AG04450 (cell line): ENCODE data around the gene FXN. TPM values are rescaled to one million over a fixed set of nuclear protein-coding genes. Genes with fewer than 3 reads are reported as not detected.
A peak's percentile ranks its signal among the peaks of the same experiment; 100 is the strongest.

Experiments used
- CTCF ChIA-PET: fragments of 300-600, 350-600 bp; formaldehyde crosslinking; extraction: SDS; loops from one replicate; lab custom pipeline; 2022; ENCODE audit warnings: antibody characterized with exemption, inconsistent platforms; lab: Charles Lee
- POLR2A ChIA-PET: fragments of 350-600 bp; formaldehyde crosslinking; extraction: SDS; loops from one replicate; lab custom pipeline; 2021; ENCODE audit warnings: antibody characterized with exemption, inconsistent platforms; lab: Yijun Ruan, JAX
- DNase-seq: peaks from one replicate; pipeline ENCODE4 v3.0.0-alpha.2; 2011; ENCODE audit warnings: low read depth, low spot score
- H3K27ac ChIP-seq: one replicate; pipeline ENCODE4 v1.5.1; 2012; ENCODE audit warnings: low read depth, low read length, control low read depth
- H3K27me3 ChIP-seq: one replicate; pipeline ENCODE4 v1.6.0; 2012; ENCODE audit warnings: low read length; ENCODE audit not compliant: control insufficient read depth, insufficient read depth
- H3K4me3 ChIP-seq: 2 replicates; pipeline ENCODE4 v1.5.1; 2011; ENCODE audit warnings: mild to moderate bottlenecking, low read depth, low read length, control low read depth
- H3K9me3 ChIP-seq: 2 replicates; pipeline ENCODE4 v1.5.1; 2012; ENCODE audit warnings: low read length; ENCODE audit not compliant: control insufficient read depth, insufficient read depth
- polyA plus RNA-seq: library from polyadenylated mRNA; depleted of rRNA; stranded (reverse); fragments of >200 nt; gene quantifications from 2 replicates; pipeline ENCODE4 v1.2.3, GENCODE V29; 2011; rRNA removed
- small RNA-seq: library from RNA; depleted of rRNA; stranded (forward); fragments of <200 nt; gene quantifications from one replicate; pipeline ENCODE3, GENCODE V24; 2012; ENCODE audit warnings: low read depth; ENCODE audit not compliant: insufficient read length
- TF ChIP-seq, protein P1 (sequence below): IDR thresholded peaks from 2 replicates; pipeline ENCODE4 v1.5.1; 2011; ENCODE audit warnings: low read depth, low read length, control low read depth, inconsistent platforms

FXN gene
- polyA plus RNA-seq, 1 experiment = 18.0 TPM

DNA sequence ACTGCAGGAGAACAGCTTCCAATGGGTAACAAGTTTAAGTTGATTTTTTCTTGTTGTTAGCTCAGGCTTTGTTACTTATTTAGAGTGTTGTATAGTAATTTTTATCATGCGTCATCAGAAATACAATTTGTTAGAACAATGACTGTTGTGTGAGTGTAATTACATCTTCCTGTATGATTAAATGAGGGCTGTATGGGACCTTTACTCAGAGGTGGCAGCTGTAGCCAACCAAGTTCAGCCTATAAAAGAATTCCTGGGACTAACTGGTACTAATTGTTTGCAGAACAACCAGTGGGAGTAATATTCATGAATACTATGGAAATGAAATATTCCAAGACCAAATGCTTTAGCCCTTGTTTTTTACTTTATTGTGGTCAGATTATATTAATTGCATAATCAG, 107.7 kb downstream of the FXN start:
- Histone ChIP-seq H3K9me3 (no peaks in the 10 kb centered on the region), H3K27me3 (no peaks in the 10 kb centered on the region), H3K27ac (no peak overlapping the region), H3K4me3 (no peak overlapping the region)
- TF ChIP-seq, protein P1, sequence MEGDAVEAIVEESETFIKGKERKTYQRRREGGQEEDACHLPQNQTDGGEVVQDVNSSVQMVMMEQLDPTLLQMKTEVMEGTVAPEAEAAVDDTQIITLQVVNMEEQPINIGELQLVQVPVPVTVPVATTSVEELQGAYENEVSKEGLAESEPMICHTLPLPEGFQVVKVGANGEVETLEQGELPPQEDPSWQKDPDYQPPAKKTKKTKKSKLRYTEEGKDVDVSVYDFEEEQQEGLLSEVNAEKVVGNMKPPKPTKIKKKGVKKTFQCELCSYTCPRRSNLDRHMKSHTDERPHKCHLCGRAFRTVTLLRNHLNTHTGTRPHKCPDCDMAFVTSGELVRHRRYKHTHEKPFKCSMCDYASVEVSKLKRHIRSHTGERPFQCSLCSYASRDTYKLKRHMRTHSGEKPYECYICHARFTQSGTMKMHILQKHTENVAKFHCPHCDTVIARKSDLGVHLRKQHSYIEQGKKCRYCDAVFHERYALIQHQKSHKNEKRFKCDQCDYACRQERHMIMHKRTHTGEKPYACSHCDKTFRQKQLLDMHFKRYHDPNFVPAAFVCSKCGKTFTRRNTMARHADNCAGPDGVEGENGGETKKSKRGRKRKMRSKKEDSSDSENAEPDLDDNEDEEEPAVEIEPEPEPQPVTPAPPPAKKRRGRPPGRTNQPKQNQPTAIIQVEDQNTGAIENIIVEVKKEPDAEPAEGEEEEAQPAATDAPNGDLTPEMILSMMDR = no peak
- no peak for DNase-seq
- ChIA-PET POLR2A (no interaction called here), CTCF (interaction anchor here (1.8 kb wide), 1 partner anchor 15 kb away, joined by 5 read pairs; no protein-coding TSS in a partner anchor)

DNA sequence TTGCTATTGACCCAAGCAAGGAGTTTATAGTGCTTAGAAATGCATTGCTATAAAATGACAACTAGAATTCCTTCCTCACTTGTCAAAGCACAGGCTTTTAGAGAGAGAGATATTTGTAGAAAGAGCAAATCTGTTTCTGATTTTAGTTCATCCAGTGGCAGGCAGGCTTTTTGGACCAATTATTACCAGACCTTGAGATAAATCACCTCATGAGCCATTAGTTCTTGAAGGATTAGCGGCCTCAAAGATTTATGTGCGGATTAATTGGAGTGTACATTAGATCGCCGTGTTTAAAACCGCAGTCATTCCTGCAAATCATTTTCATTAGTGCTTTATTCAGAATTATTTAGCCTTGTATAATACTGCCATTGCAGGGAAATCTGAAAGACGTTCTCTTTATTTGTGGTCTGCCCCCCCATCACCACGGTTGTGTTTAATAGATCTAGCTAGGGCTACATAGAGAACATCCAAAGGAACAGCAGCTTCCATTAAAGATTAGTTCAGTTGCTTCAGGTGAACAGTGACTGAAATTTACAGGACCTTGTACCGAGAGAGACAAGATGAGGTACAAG, 109.7 kb downstream of the FXN start:
- TF ChIP-seq, protein P1 = no peak
- no peak for DNase-seq
- H3K9me3 ChIP-seq = no peaks in the 10 kb centered on the region
- no peak overlapping the region for H3K4me3 ChIP-seq
- CTCF ChIA-PET = interaction anchor here (1.7 kb wide), 1 partner anchor 48 kb away, joined by 6 read pairs; no protein-coding TSS in a partner anchor
- POLR2A ChIA-PET = no interaction called here
- H3K27ac ChIP-seq = no peak overlapping the region
- no peaks in the 10 kb centered on the region for H3K27me3 ChIP-seq

DNA sequence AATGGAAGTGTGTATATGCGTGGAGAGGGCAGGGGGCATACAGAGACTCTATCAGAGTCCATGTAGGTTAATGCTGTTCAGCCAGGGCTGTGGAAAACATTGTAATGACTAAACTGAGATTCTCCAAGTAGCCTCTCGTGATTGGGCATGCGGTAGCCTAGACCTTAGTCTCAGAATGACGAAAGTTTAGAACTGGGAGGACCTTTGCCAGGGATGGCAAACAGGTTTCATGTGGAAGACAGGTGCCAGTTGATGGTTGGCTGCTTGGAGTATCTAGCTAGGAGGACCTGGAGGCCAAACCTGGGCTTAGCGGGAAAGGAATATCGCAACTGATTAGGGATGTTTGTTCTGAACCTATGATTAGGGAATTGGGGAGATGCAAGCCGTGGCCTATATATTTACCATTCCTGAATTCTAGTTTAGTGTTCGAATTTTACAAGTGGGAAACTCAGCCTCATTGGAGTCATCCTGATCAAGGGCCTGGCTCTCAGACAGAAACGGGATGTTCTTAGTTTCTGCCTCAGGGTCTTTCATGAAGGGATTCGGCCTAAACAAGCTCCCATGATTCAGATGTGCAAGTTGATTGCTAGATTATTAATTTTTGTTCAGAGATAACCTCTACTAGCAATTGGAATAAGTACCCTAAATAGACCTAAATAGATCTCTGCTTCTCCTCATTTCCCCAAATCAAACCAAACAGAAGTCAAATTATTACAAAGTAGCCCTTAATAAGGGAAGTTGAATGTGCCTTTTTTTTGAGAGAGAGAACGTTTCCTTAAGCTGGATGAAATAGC, 111.7 kb downstream of the FXN start:
- CTCF ChIA-PET = interaction anchor here (0.9 to 3.1 kb wide), 3 partner anchors 9 to 93 kb away, joined by 3 to 23 read pairs (median 7); no protein-coding TSS in a partner anchor

DNA sequence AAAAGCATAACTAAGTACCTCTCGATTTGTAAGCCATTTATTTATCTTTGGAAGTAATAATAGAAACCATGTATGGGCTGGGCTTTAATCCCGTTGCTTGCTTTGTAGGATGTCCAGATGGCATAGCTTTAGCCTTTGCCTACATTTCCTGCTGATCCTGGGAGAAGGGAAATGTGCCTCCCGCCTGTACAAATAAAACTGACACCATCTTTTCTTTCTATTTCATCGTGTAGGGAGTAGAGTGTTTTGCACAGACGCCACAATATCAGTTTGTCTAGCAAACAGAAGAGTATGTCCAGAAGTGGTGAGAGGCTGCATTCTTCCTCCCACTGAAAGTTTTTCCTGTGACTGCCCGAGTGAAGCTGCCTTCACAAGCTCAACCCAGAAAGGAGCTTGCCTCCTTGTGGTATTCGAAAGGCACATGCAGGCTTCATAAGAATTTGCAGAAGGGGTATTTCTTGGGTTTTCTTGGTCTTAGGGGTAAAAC, 113.8 kb downstream of the FXN start:
- TF ChIP-seq, protein P1 = peak; percentile 69
- DNase-seq = peak; percentile 65
- H3K27ac ChIP-seq = peak overlapping the region; percentile 68
- H3K9me3 ChIP-seq = no peaks in the 10 kb centered on the region
- ChIA-PET POLR2A (interaction anchor here (0.5 to 1.7 kb wide), 3 partner anchors 26 to 1271 kb away, joined by 3 to 7 read pairs (median 4); no protein-coding TSS in a partner anchor), CTCF (interaction anchor here (0.9 to 3.1 kb wide), 9 partner anchors 9 to 114 kb away, joined by 3 to 23 read pairs (median 6); partner anchors contain the start of gene FXN)
- peak overlapping the region; percentile 45 for H3K4me3 ChIP-seq
- no peaks in the 10 kb centered on the region for H3K27me3 ChIP-seq

More for the DNA sequence above, 111.7 kb downstream of the FXN start:
- Histone ChIP-seq H3K9me3 (no peaks in the 10 kb centered on the region), H3K4me3 (no peak overlapping the region), H3K27me3 (no peaks in the 10 kb centered on the region), H3K27ac (no peak overlapping the region)
- POLR2A ChIA-PET = no interaction called here
- TF ChIP-seq, protein P1 = no peak
- no peak for DNase-seq

Small RNAs within 50 kb of the gene (small RNA-seq; reads per million reads assigned to genes)
- gene AL162730.1 = not detected

Other genes with a start within 250 kb of the FXN start
- gene PRKACG, start 21.6 kb upstream of the FXN start, polyA plus RNA-seq = not detected in 2 replicates
- gene TJP2, start 138.5 kb downstream of the FXN start, polyA plus RNA-seq = 43.3 and 50.0 TPM in 2 replicates